Naive thymus-derived CD8-positive, alpha-beta T cell (primary cell): Measurements from ENCODE around the gene MCRIP1. TPM values are rescaled to one million over a fixed set of nuclear protein-coding genes. Genes with fewer than 3 reads are reported as not detected.
A peak's percentile ranks its signal among the peaks of the same experiment; 100 is the strongest.
"Not testable (repeated sequence)": the region's sequence is repeated elsewhere in the genome, so short reads cannot be mapped to it uniquely, and the experiment has no call there.

ENCODE experiments used
- ATAC-seq, 2 donors: fragments of 150-1000 bp; cut with Tn5 transposase in 1 of 2; sonication (Bioruptor Pico), chemical (Tn5 transposase) in 1 of 2; 1 replicate in 1 of 2; 2 replicates in 1 of 2; pipeline ENCODE4 v1.10.0; 2021; ENCODE audit warnings: mild to moderate bottlenecking in 2 of 2, moderate library complexity in 2 of 2
- POLR2A ChIA-PET: fragments of 350-600 bp; sonication (Branson Sonifier 250); formaldehyde crosslinking; loops from one replicate; lab custom pipeline; 2021; ENCODE audit warnings: antibody characterized with exemption; lab: Charles Lee
- DNase-seq, 10 donors: peaks; one replicate each; pipeline versions ENCODE4 v3.0.0 to v3.0.0-alpha.2; 2020 to 2022
- H3K27ac Mint-ChIP-seq, 10 donors: one replicate each; pipeline ENCODE4 v1.8.0; 2020 to 2022; ENCODE audit warnings: mild to moderate bottlenecking in 10 of 10, mixed read lengths in 10 of 10, moderate library complexity in 4 of 10, inconsistent platforms in 1 of 10
- H3K27me3 Mint-ChIP-seq, 5 donors: one replicate each; pipeline ENCODE4 v1.8.0; 2021 to 2022; ENCODE audit warnings: mixed read lengths in 5 of 5
- H3K36me3 Mint-ChIP-seq, 3 donors: one replicate each; pipeline ENCODE4 v1.8.0; 2020 to 2022; ENCODE audit warnings: mixed read lengths in 3 of 3, mild to moderate bottlenecking in 2 of 3, inconsistent platforms in 1 of 3
- H3K4me1 Mint-ChIP-seq, 4 donors: one replicate each; pipeline ENCODE4 v1.8.0; 2021 to 2022; ENCODE audit warnings: mixed read lengths in 4 of 4
- H3K4me3 Mint-ChIP-seq, 10 donors: one replicate each; pipeline ENCODE4 v1.8.0; 2020 to 2022; ENCODE audit warnings: mild to moderate bottlenecking in 10 of 10, mixed read lengths in 10 of 10, moderate library complexity in 6 of 10, inconsistent platforms in 1 of 10
- H3K9me3 Mint-ChIP-seq, 9 donors: one replicate each; pipeline ENCODE4 v1.8.0; 2020 to 2022; ENCODE audit warnings: mixed read lengths in 9 of 9, mild to moderate bottlenecking in 3 of 9, inconsistent platforms in 1 of 9, moderate library complexity in 1 of 9
- polyA plus RNA-seq, 3 donors: library from polyadenylated mRNA; unstranded; fragments of 300-500 nt; fragmentation: Illumina TruSeq; gene quantifications; one replicate each; pipeline ENCODE4 v1.2.3, GENCODE V29; 2021
- total RNA-seq, 8 experiments: library from RNA in 2 of 8; stranded (reverse) in 2 of 8; gene quantifications; one replicate each; pipeline ENCODE4 v1.2.3 and lab custom pipeline; 2021 to 2026

The MCRIP1 gene
- total and polyA plus RNA-seq, 5 experiments from 2014 or later, result 49.5 to 61.8 (median 58.4) TPM

- Mint-ChIP-seq H3K4me3 (no peak overlapping the region), H3K9me3 (no peaks in the 10 kb centered on the region), H3K27me3 (no peaks in the 10 kb centered on the region), H3K27ac (peak overlapping the region in 1 of 10 donors; percentile 61), H3K4me1 (no peaks in the 10 kb centered on the region), H3K36me3 (peaks cover 0 to 49% (median 7%) of the 10 kb centered on the region in 3 donors)
- POLR2A ChIA-PET, result interaction anchor here (0.8 kb wide), 1 partner anchor 23 kb away, joined by 3 read pairs; no protein-coding TSS in a partner anchor
- DNase-seq, result no peak
- no peak for ATAC-seq
Measured at GRCh38 chr17:81845361-81845760, 12.3 kb upstream of the MCRIP1 start.

- H3K9me3 Mint-ChIP-seq, result no peaks in the 10 kb centered on the region
- no peak overlapping the region for H3K4me3 Mint-ChIP-seq
- H3K27ac Mint-ChIP-seq, result peak overlapping the region in 1 of 10 donors; percentile 61
- no peaks in the 10 kb centered on the region for H3K4me1 Mint-ChIP-seq
- ATAC-seq (no peak), DNase-seq (no peak)
- POLR2A ChIA-PET, result no interaction called here
- H3K36me3 Mint-ChIP-seq, result peaks cover 0 to 47% (median 7%) of the 10 kb centered on the region in 3 donors
- no peaks in the 10 kb centered on the region for H3K27me3 Mint-ChIP-seq
Measured at GRCh38 chr17:81844887-81845286, 11.8 kb upstream of the MCRIP1 start.

- H3K4me3 Mint-ChIP-seq, result no peak overlapping the region
- no peaks in the 10 kb centered on the region for H3K27me3 Mint-ChIP-seq
- no peaks in the 10 kb centered on the region for H3K4me1 Mint-ChIP-seq
- DNase-seq (no peak), ATAC-seq (no peak)
- POLR2A ChIA-PET, result no interaction called here
- H3K36me3 Mint-ChIP-seq, result peaks cover 0 to 47% (median 7%) of the 10 kb centered on the region in 3 donors
- H3K27ac Mint-ChIP-seq, result no peak overlapping the region
- H3K9me3 Mint-ChIP-seq, result no peaks in the 10 kb centered on the region
Measured at GRCh38 chr17:81844327-81844851, 11.3 kb upstream of the MCRIP1 start.

GRCh38 chr17:81843713-81844326 is 10.7 kb upstream of the MCRIP1 start:
- H3K36me3 Mint-ChIP-seq, result peaks cover 0 to 43% (median 7%) of the 10 kb centered on the region in 3 donors
- no peak overlapping the region for H3K4me3 Mint-ChIP-seq
- ATAC-seq, result no peak
- no peaks in the 10 kb centered on the region for H3K27me3 Mint-ChIP-seq
- DNase-seq, result no peak
- peak overlapping the region in 2 of 10 donors; percentile 34 to 69 for H3K27ac Mint-ChIP-seq
- H3K9me3 Mint-ChIP-seq, result no peaks in the 10 kb centered on the region
- no peaks in the 10 kb centered on the region for H3K4me1 Mint-ChIP-seq
- POLR2A ChIA-PET, result no interaction called here

GRCh38 chr17:81842725-81843504 is 9.8 kb upstream of the MCRIP1 start:
- H3K4me1 Mint-ChIP-seq, result no peaks in the 10 kb centered on the region
- no peak overlapping the region for H3K4me3 Mint-ChIP-seq
- no peaks in the 10 kb centered on the region for H3K9me3 Mint-ChIP-seq
- POLR2A ChIA-PET, result interaction anchor here (1.3 kb wide), 1 partner anchor 10 kb away, joined by 3 read pairs; the partner anchor contains the start of gene MCRIP1
- H3K36me3 Mint-ChIP-seq, result peaks cover 0 to 38% (median 7%) of the 10 kb centered on the region in 3 donors
- no peaks in the 10 kb centered on the region for H3K27me3 Mint-ChIP-seq
- no peak for ATAC-seq
- H3K27ac Mint-ChIP-seq, result no peak overlapping the region
- DNase-seq, result no peak

- ATAC-seq, result no peak
- H3K27me3 Mint-ChIP-seq, result peaks cover 0 to 2% (median 0%) of the 10 kb centered on the region in 5 donors
- peaks cover 0 to 33% (median 7%) of the 10 kb centered on the region in 3 donors for H3K36me3 Mint-ChIP-seq
- no peak for DNase-seq
- H3K27ac Mint-ChIP-seq, result no peak overlapping the region
- H3K4me3 Mint-ChIP-seq, result no peak overlapping the region
- POLR2A ChIA-PET, result interaction anchor here (1.3 kb wide), 1 partner anchor 9 kb away, joined by 3 read pairs; the partner anchor contains the start of gene MCRIP1
- H3K9me3 Mint-ChIP-seq, result no peaks in the 10 kb centered on the region
- H3K4me1 Mint-ChIP-seq, result peaks cover 0 to 3% (median 0%) of the 10 kb centered on the region in 4 donors
Measured at GRCh38 chr17:81842378-81842724, 9.3 kb upstream of the MCRIP1 start.

GRCh38 chr17:81841866-81842265 is 8.8 kb upstream of the MCRIP1 start:
- Mint-ChIP-seq H3K4me1 (peaks cover 0 to 3% (median 0%) of the 10 kb centered on the region in 4 donors), H3K27ac (no peak overlapping the region)
- POLR2A ChIA-PET, result interaction anchor here (0.9 kb wide), 1 partner anchor 9 kb away, joined by 5 read pairs; the partner anchor contains the start of gene MCRIP1

GRCh38 chr17:81840826-81841778 is 8.0 kb upstream of the MCRIP1 start:
- H3K27ac Mint-ChIP-seq, result no peak overlapping the region
- H3K4me1 Mint-ChIP-seq, result peaks cover 0 to 3% (median 0%) of the 10 kb centered on the region in 4 donors
- ATAC-seq (no peak), DNase-seq (no peak)
- H3K36me3 Mint-ChIP-seq, result peaks cover 0 to 26% (median 7%) of the 10 kb centered on the region in 3 donors
- H3K4me3 Mint-ChIP-seq, result no peak overlapping the region
- no peaks in the 10 kb centered on the region for H3K9me3 Mint-ChIP-seq
- peaks cover 0 to 2% (median 0%) of the 10 kb centered on the region in 5 donors for H3K27me3 Mint-ChIP-seq
- POLR2A ChIA-PET, result interaction anchor here (0.9 kb wide), 1 partner anchor 8 kb away, joined by 5 read pairs; the partner anchor contains the start of gene MCRIP1

More at GRCh38 chr17:81841866-81842265, 8.8 kb upstream of the MCRIP1 start:
- H3K27me3 Mint-ChIP-seq, result peaks cover 0 to 2% (median 0%) of the 10 kb centered on the region in 5 donors
- H3K36me3 Mint-ChIP-seq, result peaks cover 0 to 31% (median 7%) of the 10 kb centered on the region in 3 donors
- no peak for ATAC-seq
- H3K4me3 Mint-ChIP-seq, result no peak overlapping the region
- H3K9me3 Mint-ChIP-seq, result no peaks in the 10 kb centered on the region
- DNase-seq, result no peak

- H3K36me3 Mint-ChIP-seq, result peaks cover 0 to 18% (median 6%) of the 10 kb centered on the region in 3 donors
- H3K4me1 Mint-ChIP-seq, POLR2A ChIA-PET, H3K4me3 Mint-ChIP-seq, H3K9me3 Mint-ChIP-seq, H3K27ac Mint-ChIP-seq, H3K27me3 Mint-ChIP-seq, DNase-seq, ATAC-seq: not testable (repeated sequence)
Measured at GRCh38 chr17:81840059-81840458, 7.0 kb upstream of the MCRIP1 start.

- H3K4me3 Mint-ChIP-seq, result no peak overlapping the region
- peaks cover 0 to 12% (median 0%) of the 10 kb centered on the region in 3 donors for H3K36me3 Mint-ChIP-seq
- no peaks in the 10 kb centered on the region for H3K9me3 Mint-ChIP-seq
- H3K27me3 Mint-ChIP-seq, result peaks cover 0 to 2% (median 0%) of the 10 kb centered on the region in 5 donors
- POLR2A ChIA-PET, result no interaction called here
- ATAC-seq (no peak), DNase-seq (no peak)
- no peak overlapping the region for H3K27ac Mint-ChIP-seq
- H3K4me1 Mint-ChIP-seq, result peaks cover 0 to 4% (median 0%) of the 10 kb centered on the region in 4 donors
Measured at GRCh38 chr17:81839301-81839700, 6.2 kb upstream of the MCRIP1 start.

GRCh38 chr17:81838753-81839255 is 5.7 kb upstream of the MCRIP1 start:
- ATAC-seq (no peak), DNase-seq (no peak)
- H3K27ac Mint-ChIP-seq, result no peak overlapping the region
- H3K9me3 Mint-ChIP-seq, result no peaks in the 10 kb centered on the region
- H3K4me1 Mint-ChIP-seq, result peaks cover 0 to 7% (median under 1%) of the 10 kb centered on the region in 4 donors
- H3K4me3 Mint-ChIP-seq, result no peak overlapping the region
- POLR2A ChIA-PET, result no interaction called here
- H3K27me3 Mint-ChIP-seq, result peaks cover 0 to 2% (median 0%) of the 10 kb centered on the region in 5 donors
- H3K36me3 Mint-ChIP-seq, result peaks cover 0 to 10% (median 0%) of the 10 kb centered on the region in 3 donors
